DMS79 treated with DMSO at 0.1 percent for 48 hours (cell line): ENCODE results near the gene ZNF511.
"Not testable (repeated sequence)": the region's sequence is repeated elsewhere in the genome, so short reads cannot be mapped to it uniquely, and the experiment has no call there.

Experiments
- DNase-seq: peaks from one replicate; lab custom pipeline; 2025; lab: John Stamatoyannopoulos, UW

Gene ZNF511

DNA sequence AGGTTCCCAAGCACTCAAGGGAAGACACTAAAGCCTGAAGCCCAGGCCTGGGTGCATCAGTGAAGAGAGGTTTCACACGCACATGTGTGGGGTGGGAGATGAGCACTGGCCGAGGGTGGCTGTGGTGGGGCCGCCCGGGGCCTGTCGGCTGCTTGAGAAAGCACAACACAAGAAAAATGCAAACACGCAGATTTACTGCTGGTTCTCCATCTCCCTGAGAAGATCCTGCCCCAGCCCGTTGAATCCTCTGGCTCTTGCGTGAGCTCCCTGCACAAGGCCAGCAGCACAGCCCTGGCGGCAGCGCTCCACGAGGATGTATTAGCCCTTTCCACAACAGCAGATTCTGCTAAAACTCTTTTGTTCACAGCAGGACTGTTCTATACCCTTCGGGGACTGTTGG is 6.2 kb downstream of the ZNF511 start:
- no peak for DNase-seq

GRCh38 chr10:133315847-133316246 is 7.1 kb downstream of the ZNF511 start:
- no peak for DNase-seq

- no peak for DNase-seq
Observed at GRCh38 chr10:133316266-133316665, 7.6 kb downstream of the ZNF511 start.

DNA sequence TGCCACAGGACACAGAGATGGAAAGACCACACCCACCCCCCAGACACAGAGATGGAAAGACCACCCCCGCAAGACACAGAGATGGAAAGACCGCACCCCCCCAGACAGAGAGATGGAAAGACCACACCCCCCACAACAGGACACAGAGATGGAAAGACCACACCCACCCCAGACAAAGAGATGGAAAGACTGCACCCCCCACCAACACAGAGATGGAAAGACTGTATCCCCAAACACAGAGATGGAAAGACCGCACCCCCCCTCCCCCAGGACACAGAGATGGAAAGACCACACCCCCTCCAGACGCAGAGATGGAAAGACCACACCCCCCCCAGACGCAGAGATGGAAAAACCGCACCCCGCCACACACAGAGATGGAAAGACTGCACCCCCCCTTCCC is 8.0 kb downstream of the ZNF511 start:
- no peak for DNase-seq

- peak; percentile 24 for DNase-seq
Observed at GRCh38 chr10:133318494-133319127, 9.9 kb downstream of the ZNF511 start.

DNA sequence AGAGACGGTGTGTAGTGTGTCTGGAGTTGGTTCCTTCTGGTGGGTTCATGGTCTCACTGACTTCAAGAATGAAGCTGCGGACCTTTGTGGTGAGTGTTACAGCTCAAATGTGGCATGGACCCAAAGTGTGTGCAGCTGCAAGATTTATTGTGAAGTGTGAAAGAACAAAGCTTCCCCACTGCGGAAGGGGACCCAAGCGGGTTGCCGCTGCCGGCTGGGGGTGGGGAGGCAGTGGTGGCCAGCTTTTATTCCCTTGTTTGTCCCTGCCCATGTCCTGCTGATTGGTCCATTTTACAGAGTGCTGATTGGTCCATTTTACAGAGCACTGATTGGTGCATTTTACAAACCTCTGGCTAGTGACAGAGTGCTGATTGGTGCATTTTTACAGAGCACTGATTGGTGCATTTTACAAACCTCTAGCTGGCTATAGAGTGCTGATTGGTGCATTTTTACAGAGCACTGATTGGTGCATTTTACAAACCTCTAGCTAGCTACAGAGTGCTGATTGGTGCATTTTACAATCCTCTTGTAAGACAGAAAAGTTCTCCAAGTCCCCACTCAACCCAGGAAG is 12.2 kb downstream of the ZNF511 start:
- not testable (repeated sequence) for DNase-seq

- DNase-seq: not testable (repeated sequence)
Observed at GRCh38 chr10:133322064-133322709, 13.5 kb downstream of the ZNF511 start.

- DNase-seq: peak; percentile 55
Observed at GRCh38 chr10:133324198-133324792, 15.6 kb downstream of the ZNF511 start.

DNA sequence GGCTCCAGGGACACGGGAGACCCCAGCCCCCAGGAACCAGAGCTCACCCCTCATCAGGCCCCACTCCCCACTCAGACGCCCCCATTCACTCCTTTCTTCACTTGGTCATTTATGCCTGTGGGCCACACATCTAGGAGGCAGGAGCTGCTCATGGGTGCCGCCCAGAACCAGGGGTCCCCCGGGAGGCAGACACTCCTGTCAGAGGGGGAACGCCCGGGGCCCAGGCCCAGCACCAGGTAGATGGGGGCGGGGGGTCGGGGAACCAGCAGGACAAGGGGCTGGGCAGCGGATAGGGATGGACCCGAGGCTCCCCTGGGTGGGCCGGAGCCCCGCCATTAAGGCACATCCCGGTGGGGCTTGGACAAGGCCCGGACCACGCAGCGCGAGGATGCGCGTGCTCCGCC is 16.1 kb downstream of the ZNF511 start:
- no peak for DNase-seq

DNA sequence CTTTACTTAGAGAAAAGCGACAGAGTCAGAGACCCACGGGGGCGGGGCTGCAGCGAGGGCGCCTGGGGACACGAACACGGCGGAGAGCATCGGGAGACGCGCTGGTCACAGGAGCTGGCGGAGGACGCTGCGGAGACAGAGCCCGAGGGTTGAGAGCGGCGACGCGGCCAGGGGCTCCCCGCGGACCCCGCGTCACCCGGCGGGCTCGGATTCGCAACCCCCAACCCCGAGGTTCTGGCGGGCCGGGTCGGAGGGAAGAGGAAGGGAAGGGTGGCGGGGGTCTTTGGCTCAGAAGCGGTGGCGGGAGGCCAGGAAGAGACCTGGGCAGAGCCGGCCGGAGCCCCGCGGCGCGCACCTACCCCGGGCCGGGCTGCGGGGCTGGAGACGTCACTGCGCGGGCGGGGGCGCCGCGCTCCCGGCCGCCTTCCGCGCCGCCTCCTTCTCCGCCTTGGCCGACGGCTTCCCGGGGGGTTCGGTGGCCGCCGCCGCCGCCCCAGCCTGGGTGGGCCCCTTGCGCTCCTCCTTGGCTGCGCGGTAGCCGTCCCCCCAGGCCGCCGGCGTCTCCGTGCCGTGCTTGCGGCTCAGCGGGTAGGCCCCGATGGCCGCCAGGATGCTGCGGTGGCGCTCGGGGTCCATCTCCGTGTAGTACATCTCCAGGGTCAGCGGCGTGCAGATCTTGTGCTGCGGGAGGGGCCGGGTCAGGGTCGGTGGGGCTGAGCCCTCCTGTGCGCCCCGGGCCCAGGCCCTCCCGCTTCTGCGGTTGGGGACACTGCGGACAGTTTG is 16.9 kb downstream of the ZNF511 start:
- no peak for DNase-seq

DNA sequence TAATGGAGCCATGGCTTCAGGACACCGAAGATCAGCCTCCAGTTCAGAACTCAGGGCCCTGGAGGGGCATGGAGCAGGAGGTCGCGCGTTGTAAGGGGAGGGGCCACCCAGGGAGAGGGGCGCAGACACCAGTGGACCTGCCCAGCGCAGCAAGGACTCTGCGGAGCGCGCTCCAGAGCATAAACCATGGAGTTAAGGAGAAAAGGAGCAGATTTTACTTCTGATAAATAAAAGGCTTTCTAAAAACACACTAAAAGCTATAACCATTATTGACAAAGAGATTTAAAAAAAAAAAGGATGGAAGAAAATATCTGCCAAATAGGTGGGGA is 17.5 kb downstream of the ZNF511 start:
- DNase-seq: no peak

- no peak for DNase-seq
Observed at GRCh38 chr10:133326745-133327650, 18.3 kb downstream of the ZNF511 start.

DNA sequence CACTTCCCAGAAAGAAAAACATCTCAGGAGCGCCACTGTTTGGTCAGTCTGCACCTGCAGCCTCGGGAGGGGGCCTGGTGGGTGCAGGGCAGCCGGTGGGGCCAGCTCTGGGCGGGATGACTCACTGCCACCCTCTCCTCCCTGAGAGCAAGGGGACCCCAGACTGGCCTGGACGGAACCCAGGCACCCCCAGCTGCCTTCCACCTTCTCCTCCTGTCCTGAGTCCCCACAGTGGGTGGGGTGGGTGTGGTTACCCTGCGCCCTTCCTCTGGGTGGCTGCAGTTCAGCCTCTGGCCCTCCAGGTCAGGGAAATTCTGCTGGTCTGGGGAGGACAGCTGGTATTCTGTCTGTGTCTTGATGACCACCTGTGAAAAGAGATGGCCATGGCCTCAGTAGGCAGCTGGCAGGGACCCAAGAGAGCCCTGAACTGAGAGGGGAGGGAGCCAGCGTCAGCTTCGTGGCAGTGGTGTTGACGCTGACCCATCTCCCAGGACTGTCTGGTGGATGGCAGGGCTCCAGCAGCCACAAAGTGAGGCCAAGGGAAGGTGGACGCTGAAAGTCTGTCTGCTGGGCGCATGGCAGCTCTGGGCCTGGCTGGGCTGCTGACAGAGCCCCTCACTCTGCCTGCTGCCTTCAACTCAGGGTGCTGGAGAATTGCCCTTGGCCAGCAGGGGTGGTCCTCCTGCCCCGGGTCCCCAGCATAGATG is 19.1 kb downstream of the ZNF511 start:
- DNase-seq: no peak

DNA sequence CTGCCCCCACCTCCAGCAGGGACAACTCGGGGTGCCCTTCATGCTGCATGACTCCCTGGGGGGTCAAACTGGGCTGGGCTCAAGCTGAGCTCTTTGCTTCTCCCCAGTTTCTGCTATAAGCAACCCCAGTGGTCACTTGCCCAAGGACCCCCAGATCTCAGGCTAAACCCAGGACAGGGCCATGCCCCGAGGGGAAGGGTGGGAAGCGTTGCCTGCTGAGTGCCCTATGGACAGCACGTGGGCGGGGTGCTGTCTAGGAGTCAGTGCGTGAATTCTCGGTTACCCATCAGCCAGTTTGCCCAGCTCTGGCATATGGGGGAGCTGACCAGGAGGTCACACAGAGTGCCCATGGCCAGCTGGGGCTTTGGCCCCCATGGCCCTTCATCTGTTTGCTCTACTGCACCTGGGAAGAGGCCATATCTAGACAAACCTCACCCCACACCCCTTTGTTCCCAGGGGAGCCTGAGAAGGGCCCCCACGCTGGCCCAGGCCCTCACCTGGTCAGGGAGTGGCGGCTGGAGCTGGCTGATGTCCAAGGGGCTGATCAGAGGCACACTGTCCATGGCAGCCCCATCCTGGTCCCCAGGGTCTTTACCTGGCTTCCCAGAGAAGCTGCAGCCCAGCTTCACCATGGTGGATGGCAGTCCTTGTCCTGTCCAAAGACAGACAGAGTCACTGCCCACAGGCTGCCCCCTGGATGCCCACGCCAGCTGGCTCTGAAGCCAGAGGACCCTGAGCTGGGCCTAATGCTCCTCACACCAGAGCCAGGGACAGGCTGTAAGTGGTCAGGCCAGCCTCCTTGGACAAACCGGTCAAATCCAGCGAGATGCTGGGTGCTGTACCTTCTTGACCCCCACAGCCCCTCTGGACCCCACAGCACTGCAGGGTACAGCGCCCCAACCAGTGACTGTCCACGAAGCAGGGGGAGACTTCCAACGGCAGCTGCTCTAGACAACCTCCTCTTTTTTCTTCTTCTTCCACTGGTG is 19.9 kb downstream of the ZNF511 start:
- DNase-seq: no peak

GRCh38 chr10:133329491-133330202 is 20.9 kb downstream of the ZNF511 start:
- peak; percentile 35 for DNase-seq

GRCh38 chr10:133332936-133333699 is 24.4 kb downstream of the ZNF511 start:
- no peak for DNase-seq

DNA sequence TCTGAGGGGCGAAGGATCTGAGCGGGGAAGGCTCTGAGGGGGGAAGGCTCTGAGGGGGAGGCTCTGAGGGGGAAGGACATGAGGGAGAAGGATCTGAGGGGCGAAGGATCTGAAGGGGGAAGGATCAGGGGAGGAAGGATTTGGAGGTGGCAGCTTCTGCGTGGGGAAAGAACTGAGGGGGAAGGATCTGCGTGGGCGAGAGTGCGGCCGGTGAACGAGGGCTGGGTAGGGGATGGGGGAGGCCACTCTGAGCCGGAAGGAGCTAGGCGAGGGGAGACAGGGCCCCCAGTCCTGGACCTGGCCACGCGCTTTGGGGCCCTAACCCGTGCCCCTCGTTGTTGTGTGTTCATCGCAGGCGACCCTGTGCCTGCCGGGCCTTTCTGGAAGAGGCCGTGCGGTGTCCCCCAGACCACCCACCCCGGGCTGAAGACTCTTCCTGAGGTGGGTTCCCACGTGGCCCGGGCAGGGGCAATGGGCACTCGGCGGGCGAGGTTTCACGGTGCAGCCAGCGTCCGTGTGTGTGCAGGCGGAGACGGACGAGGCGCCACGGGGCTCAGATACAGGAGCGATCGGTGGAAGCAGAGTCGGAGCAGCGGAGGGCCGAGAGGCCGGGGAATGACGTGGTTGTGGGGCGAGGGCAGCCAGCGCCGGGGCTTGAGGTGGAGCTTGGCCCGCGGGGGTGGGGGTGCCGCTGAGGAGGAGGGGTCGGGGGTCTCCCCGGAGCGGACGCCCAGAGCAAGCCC is 26.0 kb downstream of the ZNF511 start:
- no peak for DNase-seq
